Ovary (tissue), 3 donors: ENCODE data around the gene SLC24A1.

Experiments
- POLR2A ChIP-seq: fragments of 450-650 bp; IDR thresholded peaks from one replicate; pipeline ENCODE4 v1.6.1; 2017; ENCODE audit warnings: antibody characterized with exemption, mild to moderate bottlenecking, moderate library complexity
- TF ChIP-seq, protein P1 (sequence below), 3 donors: fragments of 450-650 bp in 2 of 3; fragments of 200-600 bp in 1 of 3; IDR thresholded peaks; one replicate each; pipeline versions ENCODE4 v1.5.1 to v1.8.0; 2016 to 2022; ENCODE audit warnings: antibody characterized with exemption in 3 of 3, mild to moderate bottlenecking in 1 of 3
- donor health status: DM: no; HTN: no; CAD: no.

GRCh38 chr15:65577129-65577996 lies 44.4 kb upstream of the SLC24A1 start:
- no peak for TF ChIP-seq POLR2A
- TF ChIP-seq, protein P1, sequence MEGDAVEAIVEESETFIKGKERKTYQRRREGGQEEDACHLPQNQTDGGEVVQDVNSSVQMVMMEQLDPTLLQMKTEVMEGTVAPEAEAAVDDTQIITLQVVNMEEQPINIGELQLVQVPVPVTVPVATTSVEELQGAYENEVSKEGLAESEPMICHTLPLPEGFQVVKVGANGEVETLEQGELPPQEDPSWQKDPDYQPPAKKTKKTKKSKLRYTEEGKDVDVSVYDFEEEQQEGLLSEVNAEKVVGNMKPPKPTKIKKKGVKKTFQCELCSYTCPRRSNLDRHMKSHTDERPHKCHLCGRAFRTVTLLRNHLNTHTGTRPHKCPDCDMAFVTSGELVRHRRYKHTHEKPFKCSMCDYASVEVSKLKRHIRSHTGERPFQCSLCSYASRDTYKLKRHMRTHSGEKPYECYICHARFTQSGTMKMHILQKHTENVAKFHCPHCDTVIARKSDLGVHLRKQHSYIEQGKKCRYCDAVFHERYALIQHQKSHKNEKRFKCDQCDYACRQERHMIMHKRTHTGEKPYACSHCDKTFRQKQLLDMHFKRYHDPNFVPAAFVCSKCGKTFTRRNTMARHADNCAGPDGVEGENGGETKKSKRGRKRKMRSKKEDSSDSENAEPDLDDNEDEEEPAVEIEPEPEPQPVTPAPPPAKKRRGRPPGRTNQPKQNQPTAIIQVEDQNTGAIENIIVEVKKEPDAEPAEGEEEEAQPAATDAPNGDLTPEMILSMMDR (IDR thresholded peaks at IDR 0.05): no peak
